ENCODE data around the gene CTU2. TPM values are rescaled to one million over a fixed set of nuclear protein-coding genes. Genes with fewer than 3 reads are reported as not detected.

The CTU2 gene
- total and polyA plus RNA-seq, 2 donors from 2014 or later, result 11.1 to 18.8 TPM

DNA sequence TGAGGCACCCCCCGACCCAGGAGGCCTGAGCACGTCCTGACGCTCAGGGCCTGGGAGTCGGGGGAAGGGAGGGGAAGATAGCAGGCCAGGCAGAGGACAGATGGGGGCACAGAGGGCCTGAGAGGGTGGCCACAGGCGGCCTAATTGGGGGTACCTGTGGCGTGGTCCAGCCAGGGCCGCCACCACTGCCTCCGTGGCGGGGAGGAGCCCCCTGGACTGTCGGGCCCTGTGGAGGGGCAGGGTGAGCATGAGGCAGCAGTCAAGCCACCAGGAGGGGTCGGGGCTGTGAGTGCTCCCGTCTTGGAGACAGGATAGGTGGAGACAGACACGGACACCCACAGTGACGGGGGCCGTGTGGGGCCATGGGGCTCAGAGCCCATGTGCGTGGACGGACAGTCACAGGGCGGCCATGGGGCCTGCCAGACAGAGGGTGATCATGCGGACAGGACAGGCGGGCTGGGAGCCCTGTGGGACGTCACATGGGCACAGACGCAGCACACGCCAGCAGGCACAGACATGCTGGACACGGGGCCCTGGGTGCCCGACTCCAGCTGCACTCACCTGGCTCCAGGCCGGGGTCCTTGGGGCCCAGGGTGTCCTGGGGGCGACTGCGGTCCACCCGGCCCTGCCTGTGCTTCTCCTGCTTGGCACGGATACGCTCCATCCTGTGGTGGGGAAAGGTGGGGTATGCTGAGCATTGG, 18.7 kb downstream of the CTU2 start:
- H3K4me1 ChIP-seq (ENCODE audit: control insufficient read depth in 2 of 3, insufficient read depth in 2 of 3, low read depth in 1 of 3, low read length in 3 of 3), result no peaks in the 10 kb centered on the region
- no peak for FAIRE-seq
- H3K9me3 ChIP-seq (ENCODE audit: control insufficient read depth in 2 of 3, insufficient read depth in 1 of 3, low read length in 3 of 3), result no peaks in the 10 kb centered on the region
- peaks cover 0 to 10% (median 3%) of the 10 kb centered on the region in 3 donors for H3K36me3 ChIP-seq (ENCODE audit: control insufficient read depth in 2 of 3, insufficient read depth in 3 of 3, low read length in 3 of 3)
- TF ChIP-seq, protein P1, sequence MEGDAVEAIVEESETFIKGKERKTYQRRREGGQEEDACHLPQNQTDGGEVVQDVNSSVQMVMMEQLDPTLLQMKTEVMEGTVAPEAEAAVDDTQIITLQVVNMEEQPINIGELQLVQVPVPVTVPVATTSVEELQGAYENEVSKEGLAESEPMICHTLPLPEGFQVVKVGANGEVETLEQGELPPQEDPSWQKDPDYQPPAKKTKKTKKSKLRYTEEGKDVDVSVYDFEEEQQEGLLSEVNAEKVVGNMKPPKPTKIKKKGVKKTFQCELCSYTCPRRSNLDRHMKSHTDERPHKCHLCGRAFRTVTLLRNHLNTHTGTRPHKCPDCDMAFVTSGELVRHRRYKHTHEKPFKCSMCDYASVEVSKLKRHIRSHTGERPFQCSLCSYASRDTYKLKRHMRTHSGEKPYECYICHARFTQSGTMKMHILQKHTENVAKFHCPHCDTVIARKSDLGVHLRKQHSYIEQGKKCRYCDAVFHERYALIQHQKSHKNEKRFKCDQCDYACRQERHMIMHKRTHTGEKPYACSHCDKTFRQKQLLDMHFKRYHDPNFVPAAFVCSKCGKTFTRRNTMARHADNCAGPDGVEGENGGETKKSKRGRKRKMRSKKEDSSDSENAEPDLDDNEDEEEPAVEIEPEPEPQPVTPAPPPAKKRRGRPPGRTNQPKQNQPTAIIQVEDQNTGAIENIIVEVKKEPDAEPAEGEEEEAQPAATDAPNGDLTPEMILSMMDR (IDR thresholded peaks at IDR 0.05; ENCODE audit: borderline replicate concordance, extremely low read depth, insufficient read depth), result no peak
- H3K27ac ChIP-seq (ENCODE audit: low read depth in 2 of 2, low read length in 2 of 2), result no peak overlapping the region
- H3K27me3 ChIP-seq (ENCODE audit: control insufficient read depth, insufficient read depth, low read length), result no peaks in the 10 kb centered on the region
- no peak for DNase-seq
- intact Hi-C loops (cut with DNase I), result no loop called here
- H3K4me3 ChIP-seq (ENCODE audit: low read length in 3 of 3), result no peak overlapping the region
- H3K9ac ChIP-seq (ENCODE audit: low read length in 3 of 3), result no peak overlapping the region

DNA sequence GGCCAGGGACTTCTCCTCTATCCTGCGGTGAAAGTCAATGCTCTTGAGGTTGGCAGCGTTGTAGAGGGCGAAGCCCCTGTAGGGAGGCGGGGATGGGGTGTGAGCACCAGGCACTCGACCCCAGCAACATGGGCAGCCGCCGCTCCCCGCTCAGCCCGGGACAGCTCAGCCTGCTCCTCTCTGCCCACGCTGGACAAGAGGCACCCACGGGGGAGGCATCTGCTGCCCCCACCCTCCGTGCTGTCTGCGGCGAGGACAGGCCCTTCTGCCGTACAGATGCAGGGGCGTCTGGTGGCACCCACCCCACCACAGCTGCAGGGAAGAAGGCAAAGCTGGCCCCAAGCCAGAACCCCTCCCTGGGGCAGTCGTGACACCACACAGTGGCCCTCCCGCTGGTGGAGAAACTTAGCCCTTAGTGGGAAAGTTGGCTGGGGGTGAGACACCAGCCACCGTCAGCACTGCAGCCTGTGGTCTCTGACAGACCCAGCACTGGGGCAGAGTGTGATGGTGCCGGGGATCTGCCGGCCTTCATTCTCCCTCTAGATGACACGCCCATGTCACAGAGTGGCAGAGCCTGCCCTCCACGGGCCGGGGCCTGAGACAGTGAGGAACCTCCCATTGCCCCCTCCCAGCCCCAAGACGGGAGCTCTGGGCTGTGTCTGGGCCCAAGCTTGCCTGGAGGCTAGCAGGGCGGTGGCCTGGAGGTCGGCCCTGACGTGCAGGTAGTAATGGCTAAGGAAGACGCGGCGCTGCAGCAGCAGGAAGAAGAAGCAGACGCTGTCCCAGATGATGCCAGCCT, 19.5 kb downstream of the CTU2 start:
- TF ChIP-seq, protein P1 (IDR thresholded peaks at IDR 0.05; ENCODE audit: borderline replicate concordance, extremely low read depth, insufficient read depth), result no peak
- no peaks in the 10 kb centered on the region for H3K27me3 ChIP-seq (ENCODE audit: control insufficient read depth, insufficient read depth, low read length)
- intact Hi-C loops (cut with DNase I), result no loop called here
- no peak overlapping the region for H3K9ac ChIP-seq (ENCODE audit: low read length in 3 of 3)
- peaks cover 0 to 10% (median 3%) of the 10 kb centered on the region in 3 donors for H3K36me3 ChIP-seq (ENCODE audit: control insufficient read depth in 2 of 3, insufficient read depth in 3 of 3, low read length in 3 of 3)
- H3K4me3 ChIP-seq (ENCODE audit: low read length in 3 of 3), result no peak overlapping the region
- H3K4me1 ChIP-seq (ENCODE audit: control insufficient read depth in 2 of 3, insufficient read depth in 2 of 3, low read depth in 1 of 3, low read length in 3 of 3), result no peaks in the 10 kb centered on the region
- FAIRE-seq, result no peak
- peak in 1 of 5 donors; percentile 45 for DNase-seq
- H3K27ac ChIP-seq (ENCODE audit: low read depth in 2 of 2, low read length in 2 of 2), result no peak overlapping the region
- no peaks in the 10 kb centered on the region for H3K9me3 ChIP-seq (ENCODE audit: control insufficient read depth in 2 of 3, insufficient read depth in 1 of 3, low read length in 3 of 3)

DNA sequence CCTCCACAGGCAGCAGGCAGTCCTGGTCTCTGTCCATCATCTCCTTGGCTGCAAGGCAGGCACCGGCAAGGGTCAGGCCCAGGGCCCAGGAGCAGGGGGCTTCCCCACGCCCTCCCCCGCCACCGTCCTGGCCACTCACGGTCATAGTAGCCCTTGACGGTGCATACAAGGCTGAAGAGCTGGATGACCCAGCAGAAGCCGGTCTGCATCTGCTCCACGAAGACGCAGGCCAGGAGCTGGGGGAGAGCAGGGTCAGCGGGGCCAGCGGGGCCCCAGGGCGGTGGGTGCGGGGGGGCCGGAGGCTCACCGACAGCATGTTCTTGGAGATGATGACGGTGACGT, 20.1 kb downstream of the CTU2 start:
- no peaks in the 10 kb centered on the region for H3K27me3 ChIP-seq (ENCODE audit: control insufficient read depth, insufficient read depth, low read length)
- H3K9me3 ChIP-seq (ENCODE audit: control insufficient read depth in 2 of 3, insufficient read depth in 1 of 3, low read length in 3 of 3), result no peaks in the 10 kb centered on the region
- FAIRE-seq (no peak), DNase-seq (no peak)
- H3K4me3 ChIP-seq (ENCODE audit: low read length in 3 of 3), result no peak overlapping the region
- peaks cover 0 to 15% (median 6%) of the 10 kb centered on the region in 3 donors for H3K36me3 ChIP-seq (ENCODE audit: control insufficient read depth in 2 of 3, insufficient read depth in 3 of 3, low read length in 3 of 3)
- intact Hi-C loops (cut with DNase I), result no loop called here
- no peak overlapping the region for H3K9ac ChIP-seq (ENCODE audit: low read length in 3 of 3)
- TF ChIP-seq, protein P1 (IDR thresholded peaks at IDR 0.05; ENCODE audit: borderline replicate concordance, extremely low read depth, insufficient read depth), result no peak
- no peak overlapping the region for H3K27ac ChIP-seq (ENCODE audit: low read depth in 2 of 2, low read length in 2 of 2)
- no peaks in the 10 kb centered on the region for H3K4me1 ChIP-seq (ENCODE audit: control insufficient read depth in 2 of 3, insufficient read depth in 2 of 3, low read depth in 1 of 3, low read length in 3 of 3)

All from kidney (tissue), 14 donors.